Measurements from ENCODE around the gene TFDP1. TPM values are rescaled to one million over a fixed set of nuclear protein-coding genes. Genes with fewer than 3 reads are reported as not detected.

The TFDP1 gene
- total RNA-seq, 4 donors from 2014 or later = 21.9 to 49.0 (median 29.2) TPM

DNA sequence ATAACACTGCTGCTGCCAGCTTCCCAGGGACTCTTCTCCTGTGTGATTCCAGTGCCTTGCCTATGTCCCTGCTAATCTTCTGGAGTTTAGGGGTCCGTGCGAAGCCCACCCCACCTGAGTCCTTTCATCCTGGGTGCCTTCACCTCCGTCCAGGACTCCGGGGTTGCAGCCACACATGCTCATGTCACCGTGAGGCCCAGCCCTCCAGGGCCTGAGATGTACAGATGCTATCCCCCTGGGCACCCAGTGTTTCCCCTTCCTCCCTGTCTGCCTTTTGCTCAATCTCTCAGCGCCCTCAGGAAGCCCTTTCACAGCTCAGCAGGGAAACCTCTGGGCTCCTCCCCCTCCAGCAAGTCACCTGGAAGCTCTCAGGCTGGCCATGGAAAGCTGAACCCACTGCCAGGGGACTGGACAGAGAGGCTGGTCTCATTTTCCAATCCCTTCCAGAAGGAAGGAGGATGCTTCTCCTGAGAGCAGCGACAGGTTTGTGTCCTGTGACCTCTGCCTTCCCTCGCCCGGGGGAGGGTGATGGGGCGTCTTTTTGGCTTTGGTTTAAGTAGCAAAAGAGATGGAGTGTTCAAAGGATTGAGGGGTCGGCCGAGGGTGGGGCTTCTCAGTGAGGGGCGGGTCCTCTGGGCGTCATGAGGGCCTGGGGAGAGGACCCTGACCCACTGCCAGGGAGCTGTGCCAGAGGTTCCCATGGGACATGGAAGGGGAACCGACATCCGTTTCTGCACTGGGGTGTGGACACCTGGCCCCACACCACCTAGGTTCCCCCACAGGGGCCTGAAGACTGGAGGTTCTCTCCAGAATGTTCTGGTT lies 30.8 kb upstream of the TFDP1 start:
- peaks cover 0 to 8% (median 0%) of the 10 kb centered on the region in 3 donors for H3K4me1 ChIP-seq
- H3K36me3 ChIP-seq = peaks cover 0 to 52% of the 10 kb centered on the region in 2 donors
- 50 to 76% methylated on average over 1 to 14 of the region's 16 CpGs for WGBS, 2 donors (ENCODE audit: low coverage in 1 of 2)
- H3K27me3 ChIP-seq = no peaks in the 10 kb centered on the region
- no peak for ATAC-seq
- no peaks in the 10 kb centered on the region for H3K9me3 ChIP-seq
- no peak overlapping the region for H3K4me3 ChIP-seq
- peak overlapping the region in 1 of 4 donors; percentile 15 for H3K27ac ChIP-seq
- TF ChIP-seq POLR2A (IDR thresholded peaks at IDR 0.05) (no peak), EP300 (IDR thresholded peaks at IDR 0.05) (no peak), POLR2AphosphoS5 (IDR thresholded peaks at IDR 0.05) (no peak)
- TF ChIP-seq, protein P1, sequence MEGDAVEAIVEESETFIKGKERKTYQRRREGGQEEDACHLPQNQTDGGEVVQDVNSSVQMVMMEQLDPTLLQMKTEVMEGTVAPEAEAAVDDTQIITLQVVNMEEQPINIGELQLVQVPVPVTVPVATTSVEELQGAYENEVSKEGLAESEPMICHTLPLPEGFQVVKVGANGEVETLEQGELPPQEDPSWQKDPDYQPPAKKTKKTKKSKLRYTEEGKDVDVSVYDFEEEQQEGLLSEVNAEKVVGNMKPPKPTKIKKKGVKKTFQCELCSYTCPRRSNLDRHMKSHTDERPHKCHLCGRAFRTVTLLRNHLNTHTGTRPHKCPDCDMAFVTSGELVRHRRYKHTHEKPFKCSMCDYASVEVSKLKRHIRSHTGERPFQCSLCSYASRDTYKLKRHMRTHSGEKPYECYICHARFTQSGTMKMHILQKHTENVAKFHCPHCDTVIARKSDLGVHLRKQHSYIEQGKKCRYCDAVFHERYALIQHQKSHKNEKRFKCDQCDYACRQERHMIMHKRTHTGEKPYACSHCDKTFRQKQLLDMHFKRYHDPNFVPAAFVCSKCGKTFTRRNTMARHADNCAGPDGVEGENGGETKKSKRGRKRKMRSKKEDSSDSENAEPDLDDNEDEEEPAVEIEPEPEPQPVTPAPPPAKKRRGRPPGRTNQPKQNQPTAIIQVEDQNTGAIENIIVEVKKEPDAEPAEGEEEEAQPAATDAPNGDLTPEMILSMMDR (IDR thresholded peaks at IDR 0.05) = no peak

DNA sequence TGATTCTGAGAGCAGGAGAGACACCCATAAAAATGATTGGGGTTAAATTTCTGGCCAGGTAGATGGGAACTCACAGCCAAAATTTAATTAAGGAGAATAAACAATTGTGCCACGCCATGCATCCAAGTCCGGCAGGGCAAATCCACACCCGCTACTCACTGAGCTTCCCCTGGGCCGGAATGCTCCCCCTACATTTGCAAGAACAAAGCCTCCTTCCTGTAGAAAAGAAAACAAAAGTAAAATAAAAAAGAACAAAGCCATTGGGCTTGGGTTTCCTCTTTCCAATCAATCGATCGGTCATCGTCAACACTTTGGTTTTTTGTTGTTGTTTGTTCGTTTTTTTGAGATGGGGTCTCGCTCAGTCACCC lies 30.2 kb upstream of the TFDP1 start:
- no peak for ATAC-seq
- Histone ChIP-seq H3K27me3 (no peaks in the 10 kb centered on the region), H3K9me3 (no peaks in the 10 kb centered on the region), H3K4me3 (no peak overlapping the region), H3K4me1 (peaks cover 0 to 2% (median 0%) of the 10 kb centered on the region in 3 donors), H3K27ac (no peak overlapping the region), H3K36me3 (peaks cover 0 to 46% of the 10 kb centered on the region in 2 donors)
- 87 to 92% methylated on average over 8 to 9 of the region's 9 CpGs for WGBS, 2 donors (ENCODE audit: low coverage in 1 of 2)
- TF ChIP-seq POLR2AphosphoS5 (IDR thresholded peaks at IDR 0.05) (no peak), EP300 (IDR thresholded peaks at IDR 0.05) (no peak), POLR2A (IDR thresholded peaks at IDR 0.05) (no peak)
- TF ChIP-seq, protein P1 (IDR thresholded peaks at IDR 0.05) = no peak

DNA sequence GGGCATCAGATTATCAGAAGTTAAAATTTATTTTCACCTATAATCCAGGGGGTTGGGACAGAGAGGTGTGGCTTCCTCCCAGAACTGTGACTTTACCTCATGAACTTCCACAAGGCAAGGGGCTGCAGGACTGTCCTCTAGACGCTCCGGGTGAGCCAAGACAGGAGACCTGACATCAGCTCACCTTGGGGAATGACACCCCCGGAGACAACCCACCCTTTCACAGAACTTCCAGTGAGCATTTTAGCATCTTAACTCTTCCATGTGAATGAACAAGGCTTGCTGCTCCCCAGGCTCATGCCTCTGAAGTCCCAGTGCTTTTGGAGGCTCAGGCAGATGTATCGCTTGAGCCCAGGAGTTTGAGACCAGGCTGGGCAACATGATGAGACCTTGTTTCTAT lies 29.4 kb upstream of the TFDP1 start:
- peaks cover 0 to 43% of the 10 kb centered on the region in 2 donors for H3K36me3 ChIP-seq
- H3K4me1 ChIP-seq = no peaks in the 10 kb centered on the region
- no peaks in the 10 kb centered on the region for H3K9me3 ChIP-seq
- H3K4me3 ChIP-seq = no peak overlapping the region
- TF ChIP-seq, protein P1 (IDR thresholded peaks at IDR 0.05) = no peak
- TF ChIP-seq EP300 (IDR thresholded peaks at IDR 0.05) (no peak), POLR2A (IDR thresholded peaks at IDR 0.05) (no peak), POLR2AphosphoS5 (IDR thresholded peaks at IDR 0.05) (no peak)
- no peak overlapping the region for H3K27ac ChIP-seq
- no peak for ATAC-seq
- no peaks in the 10 kb centered on the region for H3K27me3 ChIP-seq
- no CpG with 5 or more reads among the region's 4 CpGs for WGBS, 2 donors (ENCODE audit: low coverage in 1 of 2)

DNA sequence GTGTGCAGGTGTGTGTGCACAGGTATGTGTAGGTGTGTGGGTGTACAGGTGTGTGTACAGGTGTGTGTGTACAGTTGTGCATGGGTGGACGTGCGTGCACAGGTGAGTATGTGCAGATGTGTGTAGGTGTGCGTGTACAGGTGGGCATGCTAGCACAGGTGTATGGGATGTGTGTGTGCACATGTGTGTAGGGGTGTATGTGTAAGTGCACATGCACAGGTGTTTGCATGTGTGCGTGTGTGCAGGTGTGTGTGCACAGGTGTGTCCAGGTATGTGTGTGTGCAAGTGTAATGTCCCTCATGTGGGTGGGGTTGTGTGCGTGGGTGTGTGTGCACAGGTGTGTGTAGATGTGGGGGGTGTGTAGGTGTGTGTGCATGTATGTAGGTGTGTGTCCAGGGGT lies 27.5 kb upstream of the TFDP1 start:
- Histone ChIP-seq H3K36me3 (peaks cover 0 to 24% of the 10 kb centered on the region in 2 donors), H3K9me3 (no peaks in the 10 kb centered on the region), H3K4me1 (no peaks in the 10 kb centered on the region), H3K27ac (no peak overlapping the region), H3K4me3 (no peak overlapping the region), H3K27me3 (no peaks in the 10 kb centered on the region)
- no peak for ATAC-seq
- TF ChIP-seq POLR2AphosphoS5 (IDR thresholded peaks at IDR 0.05) (no peak), POLR2A (IDR thresholded peaks at IDR 0.05) (no peak), EP300 (IDR thresholded peaks at IDR 0.05) (no peak)
- TF ChIP-seq, protein P1 (IDR thresholded peaks at IDR 0.05) = no peak
- WGBS, 2 donors (ENCODE audit: low coverage in 1 of 2) = 91 to 100% methylated on average over 5 of the region's 5 CpGs

DNA sequence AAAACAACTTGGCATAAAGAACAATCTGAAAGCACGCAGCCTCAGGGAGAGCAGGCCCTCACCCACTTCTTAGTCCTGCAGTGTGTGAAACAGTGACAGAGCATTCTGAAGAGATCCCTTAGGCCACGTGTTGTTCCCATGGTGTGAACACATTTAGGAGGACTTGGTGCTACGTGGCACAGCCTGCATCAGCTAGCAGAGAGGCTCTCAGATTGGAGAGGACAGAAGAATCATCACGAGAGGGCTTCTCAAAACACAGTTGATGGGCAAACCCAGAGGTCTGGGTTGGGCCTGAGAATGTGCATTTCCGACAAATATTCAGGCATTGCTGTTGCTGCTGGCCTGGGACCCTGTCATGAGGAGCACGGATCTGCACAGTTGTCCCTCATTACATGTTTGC lies 26.1 kb upstream of the TFDP1 start:
- Histone ChIP-seq H3K4me1 (peaks cover 0 to 7% (median 0%) of the 10 kb centered on the region in 3 donors), H3K9me3 (no peaks in the 10 kb centered on the region), H3K4me3 (no peak overlapping the region), H3K36me3 (peaks cover 0 to 11% of the 10 kb centered on the region in 2 donors), H3K27ac (no peak overlapping the region), H3K27me3 (no peaks in the 10 kb centered on the region)
- WGBS, 2 donors (ENCODE audit: low coverage in 1 of 2) = 66 to 94% methylated on average over 3 to 6 of the region's 6 CpGs
- ATAC-seq = no peak
- TF ChIP-seq, protein P1 (IDR thresholded peaks at IDR 0.05) = no peak
- TF ChIP-seq POLR2AphosphoS5 (IDR thresholded peaks at IDR 0.05) = no peak
- no peak for TF ChIP-seq POLR2A (IDR thresholded peaks at IDR 0.05)
- TF ChIP-seq EP300 (IDR thresholded peaks at IDR 0.05) = no peak

All from gastroesophageal sphincter (tissue), 4 donors.